ENCODE results near the gene BBOX1.

Gene BBOX1

DNA sequence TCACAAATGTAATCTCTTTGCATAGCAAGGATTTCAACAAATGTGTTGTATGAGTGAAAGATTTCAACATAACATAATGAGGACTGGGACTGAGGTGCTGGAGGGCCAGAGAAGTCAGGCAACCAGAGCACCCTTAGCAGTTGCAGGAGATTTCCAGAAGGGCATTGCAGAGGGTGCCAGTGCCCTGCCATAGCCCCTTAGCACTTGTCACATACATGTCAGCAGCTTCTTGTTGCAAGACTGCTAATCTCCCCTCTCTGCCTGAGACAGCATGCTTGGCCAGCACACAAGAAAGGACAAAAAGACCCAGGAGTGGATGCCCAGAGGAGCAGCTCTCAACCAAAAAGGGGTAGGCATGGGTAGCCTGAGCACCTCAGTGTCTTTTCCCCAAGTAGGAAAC is 43.2 kb downstream of the BBOX1 start:
- H2AK5ac ChIP-seq (ENCODE audit: low read length, severe bottlenecking): peak overlapping the region; percentile 73
- H3K4me2 ChIP-seq (ENCODE audit: low read length, poor library complexity, severe bottlenecking): no peak overlapping the region
- no peak overlapping the region for H3K23ac ChIP-seq (ENCODE audit: low read length in 2 of 2)
- H3K36me3 ChIP-seq (ENCODE audit: control insufficient read depth in 1 of 2, insufficient read depth in 2 of 2, low read depth in 1 of 2, low read length in 2 of 2): no peaks in the 10 kb centered on the region
- no peak overlapping the region for H2BK15ac ChIP-seq (ENCODE audit: low read depth, poor library complexity, severe bottlenecking)
- H2BK12ac ChIP-seq (ENCODE audit: low read length in 2 of 2): peak overlapping the region in 1 of 2 experiments; percentile 39
- H3K9me3 ChIP-seq (ENCODE audit: control insufficient read depth, low read length): no peaks in the 10 kb centered on the region
- H3K27me3 ChIP-seq (ENCODE audit: control insufficient read depth in 1 of 2, insufficient read depth in 1 of 2, low read length in 2 of 2): no peaks in the 10 kb centered on the region
- no peak overlapping the region for H2AFZ ChIP-seq (ENCODE audit: low read depth, low read length)
- peak overlapping the region; percentile 84 for H2BK5ac ChIP-seq (ENCODE audit: low read depth, low read length, poor library complexity, severe bottlenecking)
- H3K9ac ChIP-seq (ENCODE audit: low read length): no peak overlapping the region
- H3K79me1 ChIP-seq (replicated peaks; ENCODE audit: low read length, poor library complexity, severe bottlenecking): no peaks in the 10 kb centered on the region
- no peak overlapping the region for H4K8ac ChIP-seq (ENCODE audit: low read length)
- H3K27ac ChIP-seq (ENCODE audit: low read length, poor library complexity, severe bottlenecking): peak overlapping the region; percentile 86
- H2BK120ac ChIP-seq (ENCODE audit: low read depth, low read length): no peak overlapping the region
- no peak overlapping the region for H3K4ac ChIP-seq (ENCODE audit: low read depth in 1 of 2, low read length in 2 of 2)
- H4K91ac ChIP-seq (ENCODE audit: low read length): no peak overlapping the region
- DNase-seq: no peak
- H3K4me1 ChIP-seq (ENCODE audit: control insufficient read depth, insufficient read depth, low read depth, low read length): peaks cover 5% of the 10 kb centered on the region
- H3K18ac ChIP-seq (ENCODE audit: low read depth in 1 of 2, low read length in 2 of 2): peak overlapping the region; percentile 16 to 41
- H3K14ac ChIP-seq (ENCODE audit: low read length in 2 of 2): no peak overlapping the region
- no peak overlapping the region for H3K4me3 ChIP-seq (ENCODE audit: insufficient read depth in 1 of 2, low read depth in 1 of 2, low read length in 2 of 2)

DNA sequence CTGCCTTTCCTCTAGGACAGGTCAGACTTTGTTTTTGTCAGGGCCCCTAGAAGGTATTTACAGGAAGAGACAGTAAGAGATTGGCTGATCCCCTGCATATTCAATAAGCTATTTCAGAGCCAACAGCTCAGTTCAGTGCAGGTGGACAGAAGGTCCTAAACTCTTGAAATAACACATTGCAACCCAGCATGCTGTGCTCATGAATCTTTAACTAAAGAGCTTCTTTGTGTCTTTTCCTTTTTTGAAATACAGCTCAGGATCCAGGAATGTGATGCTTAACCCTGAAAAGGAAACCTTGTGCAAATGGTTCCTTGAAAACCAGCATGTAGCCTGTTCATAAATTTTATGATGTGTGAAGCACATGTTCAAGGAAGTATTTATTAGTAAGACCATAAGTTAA is 43.9 kb downstream of the BBOX1 start:
- H3K27ac ChIP-seq (ENCODE audit: low read length, poor library complexity, severe bottlenecking): peak overlapping the region; percentile 86
- no peak overlapping the region for H3K14ac ChIP-seq (ENCODE audit: low read length in 2 of 2)
- no peak overlapping the region for H3K4me3 ChIP-seq (ENCODE audit: insufficient read depth in 1 of 2, low read depth in 1 of 2, low read length in 2 of 2)
- no peak overlapping the region for H3K23ac ChIP-seq (ENCODE audit: low read length in 2 of 2)
- no peak overlapping the region for H3K4me2 ChIP-seq (ENCODE audit: low read length, poor library complexity, severe bottlenecking)
- no peak overlapping the region for H2BK15ac ChIP-seq (ENCODE audit: low read depth, poor library complexity, severe bottlenecking)
- H2BK5ac ChIP-seq (ENCODE audit: low read depth, low read length, poor library complexity, severe bottlenecking): no peak overlapping the region
- no peak overlapping the region for H2AK5ac ChIP-seq (ENCODE audit: low read length, severe bottlenecking)
- no peak overlapping the region for H4K8ac ChIP-seq (ENCODE audit: low read length)
- no peak overlapping the region for H3K18ac ChIP-seq (ENCODE audit: low read depth in 1 of 2, low read length in 2 of 2)
- no peak for DNase-seq
- no peak overlapping the region for H3K4ac ChIP-seq (ENCODE audit: low read depth in 1 of 2, low read length in 2 of 2)
- no peak overlapping the region for H2BK12ac ChIP-seq (ENCODE audit: low read length in 2 of 2)
- H3K27me3 ChIP-seq (ENCODE audit: control insufficient read depth in 1 of 2, insufficient read depth in 1 of 2, low read length in 2 of 2): no peaks in the 10 kb centered on the region
- H3K79me1 ChIP-seq (replicated peaks; ENCODE audit: low read length, poor library complexity, severe bottlenecking): no peaks in the 10 kb centered on the region
- H2BK120ac ChIP-seq (ENCODE audit: low read depth, low read length): no peak overlapping the region
- no peaks in the 10 kb centered on the region for H3K9me3 ChIP-seq (ENCODE audit: control insufficient read depth, low read length)
- H3K4me1 ChIP-seq (ENCODE audit: control insufficient read depth, insufficient read depth, low read depth, low read length): peaks cover 5% of the 10 kb centered on the region
- H4K91ac ChIP-seq (ENCODE audit: low read length): no peak overlapping the region
- H3K36me3 ChIP-seq (ENCODE audit: control insufficient read depth in 1 of 2, insufficient read depth in 2 of 2, low read depth in 1 of 2, low read length in 2 of 2): no peaks in the 10 kb centered on the region
- no peak overlapping the region for H2AFZ ChIP-seq (ENCODE audit: low read depth, low read length)
- no peak overlapping the region for H3K9ac ChIP-seq (ENCODE audit: low read length)

DNA sequence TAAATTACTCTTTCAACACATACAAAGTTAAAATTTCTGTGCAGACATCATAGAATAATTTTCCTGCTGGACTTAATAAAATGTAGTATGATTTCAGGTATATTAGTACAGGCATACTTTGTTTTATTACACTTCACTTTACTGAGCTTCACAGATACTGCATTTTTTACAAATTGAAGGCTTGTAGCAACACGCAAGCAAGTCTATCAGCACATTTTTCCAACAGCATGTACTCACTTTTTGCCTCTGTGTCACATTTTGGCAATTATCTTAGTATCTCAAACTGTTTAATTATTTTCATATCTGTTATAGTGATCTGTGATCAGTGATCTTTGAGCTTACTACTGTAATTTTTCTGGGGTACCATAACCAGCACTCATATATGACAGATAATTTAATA is 44.5 kb downstream of the BBOX1 start:
- peaks cover 4% of the 10 kb centered on the region for H3K9me3 ChIP-seq (ENCODE audit: control insufficient read depth, low read length)
- H3K9ac ChIP-seq (ENCODE audit: low read length): no peak overlapping the region
- no peak overlapping the region for H3K23ac ChIP-seq (ENCODE audit: low read length in 2 of 2)
- no peak overlapping the region for H2AK5ac ChIP-seq (ENCODE audit: low read length, severe bottlenecking)
- no peaks in the 10 kb centered on the region for H3K27me3 ChIP-seq (ENCODE audit: control insufficient read depth in 1 of 2, insufficient read depth in 1 of 2, low read length in 2 of 2)
- no peak overlapping the region for H3K4me3 ChIP-seq (ENCODE audit: insufficient read depth in 1 of 2, low read depth in 1 of 2, low read length in 2 of 2)
- 100% methylated on average over 1 of the region's 1 CpG for WGBS
- H2BK12ac ChIP-seq (ENCODE audit: low read length in 2 of 2): no peak overlapping the region
- H3K36me3 ChIP-seq (ENCODE audit: control insufficient read depth in 1 of 2, insufficient read depth in 2 of 2, low read depth in 1 of 2, low read length in 2 of 2): no peaks in the 10 kb centered on the region
- H4K91ac ChIP-seq (ENCODE audit: low read length): no peak overlapping the region
- H2AFZ ChIP-seq (ENCODE audit: low read depth, low read length): no peak overlapping the region
- H3K4ac ChIP-seq (ENCODE audit: low read depth in 1 of 2, low read length in 2 of 2): no peak overlapping the region
- no peak overlapping the region for H4K8ac ChIP-seq (ENCODE audit: low read length)
- no peak overlapping the region for H3K14ac ChIP-seq (ENCODE audit: low read length in 2 of 2)
- H2BK120ac ChIP-seq (ENCODE audit: low read depth, low read length): no peak overlapping the region
- peak overlapping the region; percentile 87 for H3K27ac ChIP-seq (ENCODE audit: low read length, poor library complexity, severe bottlenecking)
- DNase-seq: no peak
- peak overlapping the region; percentile 93 for H2BK5ac ChIP-seq (ENCODE audit: low read depth, low read length, poor library complexity, severe bottlenecking)
- H3K79me1 ChIP-seq (replicated peaks; ENCODE audit: low read length, poor library complexity, severe bottlenecking): no peaks in the 10 kb centered on the region
- H2BK15ac ChIP-seq (ENCODE audit: low read depth, poor library complexity, severe bottlenecking): no peak overlapping the region
- H3K4me1 ChIP-seq (ENCODE audit: control insufficient read depth, insufficient read depth, low read depth, low read length): peaks cover 5% of the 10 kb centered on the region
- H3K4me2 ChIP-seq (ENCODE audit: low read length, poor library complexity, severe bottlenecking): no peak overlapping the region
- H3K18ac ChIP-seq (ENCODE audit: low read depth in 1 of 2, low read length in 2 of 2): no peak overlapping the region

DNA sequence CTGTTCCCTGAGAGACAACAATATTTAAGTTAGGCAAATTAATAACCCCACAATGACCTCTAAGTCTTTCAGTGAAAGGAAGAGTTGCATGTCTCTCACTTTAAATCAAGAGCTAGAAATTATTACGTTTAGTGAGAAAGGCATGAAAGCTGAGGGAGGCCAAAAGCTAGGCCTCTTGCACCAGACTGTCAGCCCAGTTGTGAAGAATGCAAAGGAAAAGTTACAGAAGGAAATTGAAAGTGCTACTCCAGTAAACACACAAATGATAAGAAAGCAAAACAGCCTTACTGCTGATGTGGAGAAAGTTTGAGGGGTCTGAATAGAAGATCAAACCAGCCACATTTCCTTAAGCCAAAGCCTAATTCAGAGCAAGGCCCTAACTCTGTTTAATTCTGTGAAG is 45.0 kb downstream of the BBOX1 start:
- no peaks in the 10 kb centered on the region for H3K27me3 ChIP-seq (ENCODE audit: control insufficient read depth in 1 of 2, insufficient read depth in 1 of 2, low read length in 2 of 2)
- H2BK12ac ChIP-seq (ENCODE audit: low read length in 2 of 2): no peak overlapping the region
- peak overlapping the region; percentile 87 for H3K27ac ChIP-seq (ENCODE audit: low read length, poor library complexity, severe bottlenecking)
- H2AFZ ChIP-seq (ENCODE audit: low read depth, low read length): no peak overlapping the region
- H4K91ac ChIP-seq (ENCODE audit: low read length): no peak overlapping the region
- peaks cover 6% of the 10 kb centered on the region for H3K9me3 ChIP-seq (ENCODE audit: control insufficient read depth, low read length)
- H4K8ac ChIP-seq (ENCODE audit: low read length): no peak overlapping the region
- H3K23ac ChIP-seq (ENCODE audit: low read length in 2 of 2): no peak overlapping the region
- H3K4me2 ChIP-seq (ENCODE audit: low read length, poor library complexity, severe bottlenecking): no peak overlapping the region
- DNase-seq: peak; percentile 48
- H3K4me3 ChIP-seq (ENCODE audit: insufficient read depth in 1 of 2, low read depth in 1 of 2, low read length in 2 of 2): no peak overlapping the region
- no peak overlapping the region for H3K4ac ChIP-seq (ENCODE audit: low read depth in 1 of 2, low read length in 2 of 2)
- H3K79me1 ChIP-seq (replicated peaks; ENCODE audit: low read length, poor library complexity, severe bottlenecking): no peaks in the 10 kb centered on the region
- H3K4me1 ChIP-seq (ENCODE audit: control insufficient read depth, insufficient read depth, low read depth, low read length): peaks cover 5% of the 10 kb centered on the region
- H2BK120ac ChIP-seq (ENCODE audit: low read depth, low read length): no peak overlapping the region
- no peak overlapping the region for H3K9ac ChIP-seq (ENCODE audit: low read length)
- 0% methylated on average over 1 of the region's 1 CpG for WGBS
- H3K18ac ChIP-seq (ENCODE audit: low read depth in 1 of 2, low read length in 2 of 2): peak overlapping the region in 1 of 2 experiments; percentile 17
- H2BK15ac ChIP-seq (ENCODE audit: low read depth, poor library complexity, severe bottlenecking): no peak overlapping the region
- H3K14ac ChIP-seq (ENCODE audit: low read length in 2 of 2): no peak overlapping the region
- H3K36me3 ChIP-seq (ENCODE audit: control insufficient read depth in 1 of 2, insufficient read depth in 2 of 2, low read depth in 1 of 2, low read length in 2 of 2): no peaks in the 10 kb centered on the region
- peak overlapping the region; percentile 93 for H2BK5ac ChIP-seq (ENCODE audit: low read depth, low read length, poor library complexity, severe bottlenecking)
- no peak overlapping the region for H2AK5ac ChIP-seq (ENCODE audit: low read length, severe bottlenecking)

All from mesenchymal stem cell (in vitro differentiated cells and primary cell).